ENCODE data around the gene NEU4. TPM values are rescaled to one million over a fixed set of nuclear protein-coding genes. Genes with fewer than 3 reads are reported as not detected.

Gene NEU4
- total and polyA plus RNA-seq, 9 of the 15 experiments (the other 6 are each of a cell fraction or from before 2014, with no cell fraction given) = 0.01 to 0.40 TPM; not detected in 7

GRCh38 chr2:241859436-241860183 is 50.6 kb downstream of the NEU4 start:
- peaks cover under 1% of the 10 kb centered on the region; the same call in 1 of the 2 replicates for H3K9me3 ChIP-seq (replicated peaks; ENCODE audit: control insufficient read depth, insufficient read depth, low read depth, low read length)
- FAIRE-seq = no peak
- H3K9ac ChIP-seq (ENCODE audit: insufficient read depth in 1 of 2, low read depth in 2 of 2, low read length in 2 of 2) = peak overlapping the region; percentile 30 to 78; a peak in 3 of 4 replicates
- intact Hi-C loops (cut with micrococcal nuclease) = no loop called here
- H4K20me1 ChIP-seq (replicated peaks; ENCODE audit: control insufficient read depth, insufficient read depth, low read length) = no peaks in the 10 kb centered on the region
- no peaks in the 10 kb centered on the region for H3K9me1 ChIP-seq (ENCODE audit: control insufficient read depth, insufficient read depth, low read length)
- ATAC-seq = peak; percentile 88
- DNase-seq (ENCODE audit: extremely low read depth in 1 of 4, low spot score in 3 of 4) = peak; percentile 44 to 71 (median 60)
- no peaks in the 10 kb centered on the region for H3K79me2 ChIP-seq (ENCODE audit: control insufficient read depth, insufficient read depth, low read length)
- peak overlapping the region; percentile 37; the same call in 1 of the 2 replicates for H3K4me2 ChIP-seq (ENCODE audit: insufficient read depth, low read length)
- CTCF ChIA-PET (ENCODE audit: low intra/inter-chr PET ratio) = no interaction called here
- in situ Hi-C loops (cut with MboI) = loop anchor here (5.0 kb wide), 1 partner anchor 112 kb away; no protein-coding TSS in a partner anchor
- H3K4me3 ChIP-seq = no peak overlapping the region
- H3K36me3 ChIP-seq (ENCODE audit: control insufficient read depth, insufficient read depth, low read length) = no peaks in the 10 kb centered on the region
- POLR2A ChIA-PET = interaction anchor here (1.8 kb wide), 1 partner anchor 9 kb away, joined by 4 read pairs; no protein-coding TSS in a partner anchor
- peaks cover 0 to 4% of the 10 kb centered on the region in 2 experiments; a peak in 2 of 5 replicates for H3K27me3 ChIP-seq (ENCODE audit: control insufficient read depth in 2 of 2, insufficient read depth in 2 of 2, low read length in 2 of 2)
- no peak overlapping the region for H3K27ac ChIP-seq (ENCODE audit: extremely low read depth, low read depth, low read length)
- BruUV-seq (replicated peaks) = no TSS peak
- H3K4me1 ChIP-seq (replicated peaks in 1 of 2; ENCODE audit: control insufficient read depth in 2 of 2, insufficient read depth in 2 of 2, low read length in 2 of 2) = peaks cover 5 to 70% of the 10 kb centered on the region in 2 experiments; a peak in 4 of 5 replicates
- peak overlapping the region; percentile 68 for H2AFZ ChIP-seq (ENCODE audit: low read depth, low read length)
- 46% methylated on average over 15 of the region's 30 CpGs for WGBS (ENCODE audit: insufficient coverage, low coverage, missing lambda C conversion rate)
- TF ChIP-seq POLR2G (IDR thresholded peaks at IDR 0.05; ENCODE audit: low read depth, low read length) (0 out of 2 replicates have a peak, but pooled peaks have one; percentile 13), VEZF1 (CRISPR knock-in tag; IDR thresholded peaks at IDR 0.05) (peak; percentile 43; the same call in 1 of the 2 replicates), CTCFL (IDR thresholded peaks at IDR 0.05; ENCODE audit: borderline replicate concordance, insufficient read depth, low read depth, low read length, poor library complexity, severe bottlenecking) (peak; percentile 14), HOMEZ (CRISPR knock-in tag; IDR thresholded peaks at IDR 0.05) (no peak), ESRRA (IDR thresholded peaks at IDR 0.05; ENCODE audit: borderline replicate concordance, low read depth) (0 out of 2 replicates have a peak, but pooled peaks have one; percentile 26), KLF1 (tag; IDR thresholded peaks at IDR 0.05) (peak; percentile 84), MTA3 (IDR thresholded peaks at IDR 0.05; ENCODE audit: borderline replicate concordance) (no peak), RBM15 (IDR thresholded peaks at IDR 0.05; ENCODE audit: insufficient read depth, low read length) (no peak), CTBP1 (IDR thresholded peaks at IDR 0.05; ENCODE audit: borderline replicate concordance) (peak; percentile 18; the same call in 1 of the 2 replicates), ILF3 (IDR thresholded peaks at IDR 0.05; ENCODE audit: borderline replicate concordance) (no peak), SETDB1 (IDR thresholded peaks at IDR 0.05; ENCODE audit: low read length) (no peak), CREB5 (CRISPR knock-in tag; IDR thresholded peaks at IDR 0.05) (no peak), ZNF507 (tag; conservative IDR thresholded peaks at IDR 0.05) (no peak), KLF13 (tag; IDR thresholded peaks at IDR 0.05; ENCODE audit: borderline replicate concordance, low read depth) (peak; percentile 91)

All from K562 (cell line).